AG10803 (cell line): ENCODE results near the gene PRKAG2.

ENCODE experiments used
- DNase-seq: peaks from one replicate; pipeline ENCODE4 v3.0.0; 2010; ENCODE audit warnings: low read depth
- H3K4me3 ChIP-seq: 2 replicates; pipeline ENCODE4 v1.5.1; 2011; ENCODE audit warnings: mild to moderate bottlenecking, low read length, control low read depth
- CTCF ChIP-seq: conservative IDR thresholded peaks from 2 replicates; pipeline ENCODE4 v1.5.1; 2011; ENCODE audit warnings: mild to moderate bottlenecking, low read length, control low read depth, inconsistent platforms

PRKAG2 gene

GRCh38 chr7:151864081-151864480 is 12.8 kb downstream of the PRKAG2 start:
- H3K4me3 ChIP-seq, result no peak overlapping the region
- no peak for TF ChIP-seq CTCF
- DNase-seq, result no peak

DNA sequence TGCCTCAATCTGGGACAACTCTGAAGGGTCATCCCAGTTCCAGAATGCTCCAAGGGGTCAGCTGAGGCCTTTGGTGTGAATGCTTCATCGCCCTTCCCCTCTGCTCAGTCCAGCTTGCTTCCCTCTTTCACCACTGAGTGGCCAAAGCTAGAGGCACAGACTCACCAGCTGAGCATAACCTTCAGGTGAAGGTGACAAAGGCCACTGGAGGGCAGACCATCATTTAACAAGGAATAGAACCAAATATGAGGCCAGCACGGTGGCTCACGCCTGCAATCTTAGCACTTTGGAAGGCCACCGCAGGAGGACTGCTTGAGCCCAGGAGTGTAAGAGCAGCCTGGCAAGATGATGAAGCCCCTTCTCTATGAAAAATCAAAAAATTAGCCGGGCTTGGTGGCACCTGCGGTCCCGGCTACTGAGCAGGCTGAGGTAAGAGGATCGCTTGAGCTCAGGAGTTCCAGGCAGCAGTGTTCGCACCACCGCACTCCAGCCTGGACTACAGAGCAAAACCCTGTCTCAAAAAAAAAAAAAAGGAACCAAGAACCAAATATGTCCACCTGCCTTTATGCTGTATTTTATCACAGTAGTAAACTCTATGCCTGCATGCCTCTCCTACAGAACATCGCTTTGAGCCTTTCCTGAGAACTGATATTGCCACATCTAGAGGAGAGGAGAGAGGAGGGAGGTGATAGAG is 13.4 kb downstream of the PRKAG2 start:
- TF ChIP-seq CTCF, result no peak
- no peak for DNase-seq

DNA sequence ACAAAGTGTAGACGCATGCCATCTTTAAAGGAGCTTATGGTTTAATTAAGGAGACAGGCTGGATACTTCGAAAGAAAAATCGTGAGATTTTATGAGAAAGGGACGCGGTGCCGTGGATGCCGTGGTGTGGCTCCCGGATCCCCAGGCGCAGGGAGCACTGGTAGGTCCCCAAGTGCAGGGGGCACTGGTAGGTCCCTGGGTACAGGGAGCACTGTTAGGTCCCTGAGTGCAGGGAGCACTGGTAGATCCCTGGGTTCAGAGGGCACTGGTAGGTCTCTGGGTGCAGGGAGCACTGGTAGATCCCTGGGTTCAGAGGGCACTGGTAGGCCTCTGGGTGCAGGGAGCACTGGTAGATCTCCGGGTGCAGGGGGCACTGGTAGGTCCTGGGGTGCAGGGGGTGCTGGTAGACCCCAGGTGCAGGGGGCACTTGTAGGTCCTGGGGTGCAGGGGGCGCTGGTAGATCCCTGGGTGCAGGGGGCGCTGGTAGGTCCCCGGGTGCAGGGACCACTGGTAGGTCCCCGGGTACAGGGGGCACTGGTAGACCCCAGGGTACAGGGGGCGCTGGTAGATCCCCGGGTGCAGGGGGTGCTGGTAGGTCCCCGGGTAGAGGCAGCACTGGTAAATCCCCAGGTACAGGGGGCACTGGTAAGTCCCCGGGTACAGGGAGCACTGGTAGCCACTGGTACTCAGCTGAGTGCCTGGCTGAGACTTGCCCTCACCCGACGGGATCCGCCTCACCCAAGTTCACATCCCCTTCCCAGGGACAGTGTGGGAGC is 14.1 kb downstream of the PRKAG2 start:
- TF ChIP-seq CTCF, result no peak
- DNase-seq, result no peak

More for the DNA sequence above, 13.4 kb downstream of the PRKAG2 start:
- H3K4me3 ChIP-seq, result no peak overlapping the region

DNA sequence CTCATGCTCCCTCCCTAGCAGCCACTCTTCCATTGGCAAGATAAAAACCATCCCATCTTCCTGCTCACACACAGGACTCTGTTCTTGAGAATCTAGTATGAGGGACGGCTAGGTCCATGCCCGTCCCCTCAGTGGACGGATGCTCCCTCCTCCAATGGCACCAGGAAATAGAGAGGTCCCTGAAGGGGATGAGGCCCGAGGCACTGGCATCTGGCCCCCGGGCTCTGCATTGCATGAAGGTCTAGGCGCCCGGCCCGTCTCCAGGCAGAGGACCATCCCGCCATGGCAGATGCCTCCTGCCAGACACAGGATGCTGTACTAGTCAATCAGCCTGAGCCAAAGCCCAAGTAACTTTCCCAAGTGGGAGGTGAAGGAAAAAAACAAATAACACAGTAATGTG is 15.0 kb downstream of the PRKAG2 start:
- H3K4me3 ChIP-seq, result no peak overlapping the region
- no peak for TF ChIP-seq CTCF

More for the DNA sequence above, 14.1 kb downstream of the PRKAG2 start:
- H3K4me3 ChIP-seq, result no peak overlapping the region

GRCh38 chr7:151860771-151861170 is 16.1 kb downstream of the PRKAG2 start:
- no peak for TF ChIP-seq CTCF
- no peak for DNase-seq
- H3K4me3 ChIP-seq, result no peak overlapping the region

More for the DNA sequence above, 15.0 kb downstream of the PRKAG2 start:
- no peak for DNase-seq

DNA sequence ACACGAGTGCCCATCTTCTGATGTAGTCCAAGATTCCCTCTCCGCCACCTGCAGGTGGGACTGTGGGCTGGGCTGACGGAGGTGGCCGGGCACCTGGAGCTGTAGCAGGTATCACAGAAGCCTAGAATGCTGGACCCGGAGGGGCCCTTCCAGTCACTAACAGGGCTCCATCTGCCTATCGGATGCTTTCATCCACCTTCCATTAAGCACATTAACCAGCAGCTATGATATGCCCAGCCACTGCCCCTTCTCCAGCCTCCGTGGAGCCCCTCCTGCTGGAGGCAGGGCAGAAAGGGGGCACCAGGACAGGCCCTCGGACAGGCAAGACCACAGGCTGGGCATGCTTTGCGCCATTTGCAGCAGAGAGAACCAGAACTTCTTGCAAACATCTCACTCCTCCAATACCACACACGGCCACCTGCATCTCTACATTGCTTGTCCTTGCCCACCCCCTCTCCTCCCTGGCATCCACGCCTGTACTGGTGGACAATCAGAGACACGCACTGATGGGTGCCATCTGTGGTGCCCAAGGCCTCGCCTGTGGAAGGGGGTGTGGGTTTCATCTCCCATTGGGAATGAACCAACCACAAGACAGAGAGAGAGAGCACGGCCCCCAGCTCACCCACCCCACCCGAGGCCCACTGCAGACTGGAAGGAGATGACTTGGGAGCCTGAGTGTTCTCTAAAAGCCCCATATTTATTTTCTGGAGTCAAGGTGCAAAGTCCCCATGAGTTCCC is 16.8 kb downstream of the PRKAG2 start:
- DNase-seq, result no peak
- no peak overlapping the region for H3K4me3 ChIP-seq
- no peak for TF ChIP-seq CTCF
